Measurements from ENCODE around the gene INO80E.

The INO80E gene

GRCh38 chr16:29975811-29976511 lies 20.1 kb upstream of the INO80E start:
- DNase-seq = no peak

- no peak for DNase-seq
Measured at GRCh38 chr16:29977063-29977825, 18.8 kb upstream of the INO80E start.

- DNase-seq = no peak
Measured at GRCh38 chr16:29978081-29978480, 18.0 kb upstream of the INO80E start.

GRCh38 chr16:29978564-29979270 lies 17.3 kb upstream of the INO80E start:
- DNase-seq = no peak

- no peak for DNase-seq
Measured at GRCh38 chr16:29982560-29983419, 13.3 kb upstream of the INO80E start.

GRCh38 chr16:29983420-29984136 lies 12.5 kb upstream of the INO80E start:
- no peak for DNase-seq

GRCh38 chr16:29984137-29984763 lies 11.8 kb upstream of the INO80E start:
- no peak for DNase-seq

- DNase-seq = no peak
Measured at GRCh38 chr16:29984764-29985147, 11.3 kb upstream of the INO80E start.

GRCh38 chr16:29985271-29985811 lies 10.7 kb upstream of the INO80E start:
- no peak for DNase-seq

- no peak for DNase-seq
Measured at GRCh38 chr16:29986231-29986630, 9.8 kb upstream of the INO80E start.

- no peak for DNase-seq
Measured at GRCh38 chr16:29986931-29987330, 9.1 kb upstream of the INO80E start.

- no peak for DNase-seq
Measured at GRCh38 chr16:29987371-29988085, 8.5 kb upstream of the INO80E start.

- no peak for DNase-seq
Measured at GRCh38 chr16:29988346-29989075, 7.5 kb upstream of the INO80E start.

GRCh38 chr16:29989111-29989858 lies 6.8 kb upstream of the INO80E start:
- no peak for DNase-seq

- no peak for DNase-seq
Measured at GRCh38 chr16:29990034-29990433, 6.0 kb upstream of the INO80E start.

- DNase-seq = no peak
Measured at GRCh38 chr16:29990883-29991570, 5.0 kb upstream of the INO80E start.

GRCh38 chr16:29991571-29991904 lies 4.5 kb upstream of the INO80E start:
- DNase-seq = no peak

GRCh38 chr16:29992344-29992967 lies 3.6 kb upstream of the INO80E start:
- no peak for DNase-seq
